HepG2 (cell line): Measurements from ENCODE around the gene NT5DC4. TPM values are rescaled to one million over a fixed set of nuclear protein-coding genes. Genes with fewer than 3 reads are reported as not detected.

Experiments
- ATAC-seq: fragments of 200-7000 bp; cut with Tn5 transposase; 3 replicates; pipeline ENCODE4 v1.9.1; 2020; ENCODE audit warnings: mild to moderate bottlenecking, moderate library complexity
- BruUV-seq: library from RNA; stranded (reverse); fragments of 400-500 nt; replicated peaks from 2 replicates; lab custom pipeline; 2021; lab: Mats Ljungman, UMichigan
- CTCF ChIA-PET: fragments of 300-600 bp; formaldehyde crosslinking; extraction: SDS; loops from one replicate; lab custom pipeline; 2021; ENCODE audit warnings: low total read pairs, inconsistent platforms, low intra/inter-chr PET ratio; lab: Yijun Ruan, JAX
- POLR2A ChIA-PET: fragments of 350-600 bp; sonication (Branson Sonifier 250); formaldehyde crosslinking; loops from one replicate; lab custom pipeline; 2020; ENCODE audit warnings: antibody characterized with exemption, inconsistent platforms; lab: Yijun Ruan, JAX
- DNase-seq: peaks from one replicate; pipeline ENCODE4 v3.0.0-alpha.2; 2015; ENCODE audit warnings: low spot score
- FAIRE-seq: peaks from 3 replicates; lab custom pipeline; 2011; peaks lifted over from hg19 to GRCh38; lab: Jason Lieb, UNC
- H2AFZ ChIP-seq: one replicate; pipeline ENCODE4 v1.6.1; 2011; ENCODE audit warnings: low read length, inconsistent platforms
- H3K27ac ChIP-seq: fragments of 300-600 bp; 3 replicates; pipeline ENCODE4 v1.8.0; 2011; ENCODE audit warnings: mixed run types, mild to moderate bottlenecking, mixed read lengths, low read length, inconsistent platforms; ENCODE audit not compliant: insufficient read depth; ENCODE audit errors: extremely low read length
- H3K27me3 ChIP-seq, 2 experiments: fragments of 200-600 bp in 1 of 2; 2 replicates in 1 of 2; 3 replicates in 1 of 2; pipeline versions ENCODE4 v1.6.0 to v1.8.0; 2011; ENCODE audit warnings: low read length in 2 of 2, mild to moderate bottlenecking in 2 of 2, moderate library complexity in 2 of 2, inconsistent platforms in 1 of 2; ENCODE audit not compliant: insufficient read depth in 2 of 2, control insufficient read depth in 1 of 2
- H3K36me3 ChIP-seq, 2 experiments: fragments of 200-600 bp in 1 of 2; replicated peaks in 1 of 2; 2 replicates in 1 of 2; 3 replicates in 1 of 2; pipeline versions ENCODE4 v1.5.1 to v1.8.0; 2011; ENCODE audit warnings: low read length in 2 of 2, inconsistent platforms in 1 of 2; ENCODE audit not compliant: insufficient read depth in 2 of 2, control insufficient read depth in 1 of 2
- H3K4me1 ChIP-seq: 2 replicates; pipeline ENCODE4 v1.5.1; 2012; ENCODE audit warnings: low read length, inconsistent platforms; ENCODE audit not compliant: insufficient read depth
- H3K4me2 ChIP-seq: 2 replicates; pipeline ENCODE4 v1.6.0; 2011; ENCODE audit warnings: low read depth, low read length, inconsistent platforms
- H3K4me3 ChIP-seq, 3 experiments: fragments of 200-600 bp in 1 of 3; sonication (generic), shearing (Covaris generic) in 1 of 3; replicated peaks in 1 of 3; 2 replicates each; pipeline ENCODE4 v1.5.1; 2011 to 2016; ENCODE audit warnings: low read length in 3 of 3, inconsistent platforms in 2 of 3, low read depth in 2 of 3, mild to moderate bottlenecking in 2 of 3, control low read depth in 1 of 3, mixed read lengths in 1 of 3; ENCODE audit not compliant: insufficient read depth in 1 of 3
- H3K79me2 ChIP-seq: one replicate; pipeline ENCODE4 v1.6.1; 2011; ENCODE audit warnings: low read length, inconsistent platforms; ENCODE audit not compliant: insufficient read depth
- H3K9ac ChIP-seq: 2 replicates; pipeline ENCODE4 v1.6.0; 2011; ENCODE audit warnings: mild to moderate bottlenecking, low read depth, low read length, inconsistent platforms; ENCODE audit not compliant: insufficient read depth
- H3K9me3 ChIP-seq: 2 replicates; pipeline ENCODE4 v1.5.1; 2012; ENCODE audit warnings: mild to moderate bottlenecking, low read length
- H4K20me1 ChIP-seq: 2 replicates; pipeline ENCODE4 v1.6.0; 2011; ENCODE audit warnings: inconsistent platforms, mild to moderate bottlenecking, low read length, moderate library complexity; ENCODE audit not compliant: insufficient read depth
- AGO1 ChIP-seq: fragments of 200-400 bp; formaldehyde crosslinking; IDR thresholded peaks from 2 replicates; pipeline ENCODE4 v1.6.1; 2017; ENCODE audit warnings: mild to moderate bottlenecking, low read depth, low read length, moderate library complexity; ENCODE audit not compliant: poor library complexity, severe bottlenecking
- ATRX ChIP-seq: sonication (generic); formaldehyde crosslinking; IDR thresholded peaks from 2 replicates; pipeline ENCODE4 v1.4.0; 2020; ENCODE audit warnings: missing genetic modification reagents, borderline replicate concordance
- DNMT1 ChIP-seq: sonication (generic); formaldehyde crosslinking; IDR thresholded peaks from 2 replicates; pipeline ENCODE4 v1.5.1; 2020; ENCODE audit warnings: mild to moderate bottlenecking, missing genetic modification reagents
- FOXK1 ChIP-seq: sonication (generic); formaldehyde crosslinking; IDR thresholded peaks from 2 replicates; pipeline ENCODE4 v1.4.0; 2020; ENCODE audit warnings: low read depth, missing genetic modification reagents, borderline replicate concordance
- HOXA5 ChIP-seq: sonication (generic); formaldehyde crosslinking; IDR thresholded peaks from 2 replicates; pipeline ENCODE4 v1.4.0; 2020; ENCODE audit warnings: missing genetic modification reagents
- POLR2A ChIP-seq, 2 experiments: IDR thresholded peaks; 2 replicates each; pipeline ENCODE4 v1.6.1; 2011; ENCODE audit warnings: low read depth in 2 of 2, low read length in 2 of 2, mild to moderate bottlenecking in 1 of 2, moderate library complexity in 1 of 2; ENCODE audit not compliant: insufficient read depth in 1 of 2
- SATB2 ChIP-seq: sonication (generic); formaldehyde crosslinking; IDR thresholded peaks from 2 replicates; pipeline ENCODE4 v1.5.0; 2020; ENCODE audit warnings: missing genetic modification reagents
- SNAPC5 ChIP-seq: sonication (generic); formaldehyde crosslinking; IDR thresholded peaks from 2 replicates; pipeline ENCODE4 v1.8.1; 2023; ENCODE audit warnings: mild to moderate bottlenecking, missing genetic modification reagents, borderline replicate concordance
- TBX2 ChIP-seq: sonication (generic); formaldehyde crosslinking; IDR thresholded peaks from 2 replicates; pipeline ENCODE4 v1.5.0; 2020; ENCODE audit warnings: missing genetic modification reagents, mild to moderate bottlenecking, borderline replicate concordance
- ZNF30 ChIP-seq: sonication (generic); formaldehyde crosslinking; IDR thresholded peaks from 2 replicates; pipeline ENCODE4 v1.5.0; 2020; ENCODE audit warnings: mild to moderate bottlenecking, missing genetic modification reagents
- ZNF354B ChIP-seq: sonication (generic); formaldehyde crosslinking; IDR thresholded peaks from 2 replicates; pipeline ENCODE4 v1.8.0; 2022; ENCODE audit warnings: mild to moderate bottlenecking, missing genetic modification reagents
- ZNF713 ChIP-seq: sonication (generic); formaldehyde crosslinking; IDR thresholded peaks from 2 replicates; pipeline ENCODE4 v1.4.0; 2020; ENCODE audit warnings: mild to moderate bottlenecking, missing genetic modification reagents
- WGBS: methylation state at CpG from one replicate; pipeline ENCODE4 v1.1.6; 2017; ENCODE audit warnings: low lambda C conversion rate; 5-methylcytosine and 5-hydroxymethylcytosine counted together
- in situ Hi-C: cut with HindIII; loops from 2 replicates; pipeline ENCODE4 v1.10.0; 2017; ENCODE audit warnings: low pct_unique_long_range_greater_than_20kb; ENCODE audit not compliant: extremely low pct_ligation_motif_present
- intact Hi-C: fragments of 100-400 bp; cut with micrococcal nuclease; formaldehyde crosslinking; loops from one replicate; pipeline ENCODE4 v1.10.0; 2022; ENCODE audit not compliant: unreplicated experiment
- polyA plus RNA-seq, 8 experiments: library from polyadenylated mRNA; depleted of rRNA in 3 of 8; stranded (reverse) in 7 of 8; unstranded in 1 of 8; fragments of >200 nt; fragmentation: Illumina TruSeq in 4 of 8; extraction: Trizol in 4 of 8; gene quantifications; 2 replicates each; pipeline versions ENCODE4 v1.2.1 to v1.2.3, GENCODE V29; 2011 to 2016; ENCODE audit warnings: low read depth in 4 of 8, missing spikeins in 1 of 8, mixed read lengths in 1 of 8; ENCODE audit not compliant: insufficient read depth in 1 of 8
- total RNA-seq, 5 experiments: library from RNA; depleted of rRNA; stranded (reverse); fragments of >200 nt; fragmentation: Illumina TruSeq; extraction: Trizol; gene quantifications; 2 replicates each; pipeline ENCODE4 v1.2.3, GENCODE V29; 2016; ENCODE audit warnings: low read depth in 1 of 5
- TF ChIP-seq, protein P1 (sequence below): sonication (generic); formaldehyde crosslinking; IDR thresholded peaks from 2 replicates; pipeline ENCODE4 v1.5.1; 2020; ENCODE audit warnings: mild to moderate bottlenecking, missing genetic modification reagents
- TF ChIP-seq, protein P2 (sequence below): sonication (generic); formaldehyde crosslinking; IDR thresholded peaks from 2 replicates; pipeline ENCODE4 v1.8.1; 2023; ENCODE audit warnings: missing genetic modification reagents, mild to moderate bottlenecking, borderline replicate concordance

The NT5DC4 gene
- total and polyA plus RNA-seq, 2 of the 13 experiments (the other 11 are each of a cell fraction or from before 2014, with no cell fraction given): 0.04 to 4.2 TPM

DNA sequence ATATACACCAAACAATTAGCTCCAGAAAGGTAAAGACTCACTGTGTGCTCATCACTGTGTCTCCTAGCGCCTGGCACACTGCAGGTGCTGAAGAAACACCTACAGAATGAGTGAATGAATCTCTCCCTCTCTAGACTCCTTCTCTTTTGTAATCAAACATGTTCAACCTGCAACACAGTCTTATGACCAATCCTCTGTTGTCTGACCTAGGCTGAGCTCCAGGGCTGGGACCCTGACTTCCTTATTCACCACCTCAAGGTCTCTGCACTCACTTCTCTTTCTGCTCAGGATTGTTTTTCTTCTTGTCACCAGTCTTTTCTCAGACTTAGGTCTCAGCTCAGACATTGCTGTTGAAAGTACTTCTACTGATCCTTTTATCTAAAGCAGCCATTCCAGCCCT lies 33.7 kb downstream of the NT5DC4 start:
- FAIRE-seq (no peak), DNase-seq (no peak), ATAC-seq (no peak)
- Histone ChIP-seq H3K9me3 (no peaks in the 10 kb centered on the region), H2AFZ (no peak overlapping the region), H3K4me2 (no peak overlapping the region), H3K79me2 (peaks cover 2% of the 10 kb centered on the region), H3K36me3 (peaks cover 9 to 72% of the 10 kb centered on the region in 2 experiments), H3K9ac (no peak overlapping the region), H4K20me1 (no peaks in the 10 kb centered on the region), H3K4me3 (no peak overlapping the region), H3K4me1 (peaks cover 32% of the 10 kb centered on the region), H3K27ac (no peak overlapping the region), H3K27me3 (no peaks in the 10 kb centered on the region)
- no peak for TF ChIP-seq SNAPC5
- no peak for TF ChIP-seq ATRX (CRISPR knock-in tag)
- no peak for TF ChIP-seq SATB2 (CRISPR knock-in tag)
- TF ChIP-seq POLR2A (IDR thresholded peaks at IDR 0.05; ENCODE audit: insufficient read depth in 1 of 2, low read depth in 2 of 2, low read length in 2 of 2): no peak
- no peak for TF ChIP-seq DNMT1
- no peak for TF ChIP-seq FOXK1 (CRISPR knock-in tag)
- no peak for TF ChIP-seq HOXA5
- TF ChIP-seq AGO1: no peak
- TF ChIP-seq ZNF354B: no peak
- TF ChIP-seq, protein P1, sequence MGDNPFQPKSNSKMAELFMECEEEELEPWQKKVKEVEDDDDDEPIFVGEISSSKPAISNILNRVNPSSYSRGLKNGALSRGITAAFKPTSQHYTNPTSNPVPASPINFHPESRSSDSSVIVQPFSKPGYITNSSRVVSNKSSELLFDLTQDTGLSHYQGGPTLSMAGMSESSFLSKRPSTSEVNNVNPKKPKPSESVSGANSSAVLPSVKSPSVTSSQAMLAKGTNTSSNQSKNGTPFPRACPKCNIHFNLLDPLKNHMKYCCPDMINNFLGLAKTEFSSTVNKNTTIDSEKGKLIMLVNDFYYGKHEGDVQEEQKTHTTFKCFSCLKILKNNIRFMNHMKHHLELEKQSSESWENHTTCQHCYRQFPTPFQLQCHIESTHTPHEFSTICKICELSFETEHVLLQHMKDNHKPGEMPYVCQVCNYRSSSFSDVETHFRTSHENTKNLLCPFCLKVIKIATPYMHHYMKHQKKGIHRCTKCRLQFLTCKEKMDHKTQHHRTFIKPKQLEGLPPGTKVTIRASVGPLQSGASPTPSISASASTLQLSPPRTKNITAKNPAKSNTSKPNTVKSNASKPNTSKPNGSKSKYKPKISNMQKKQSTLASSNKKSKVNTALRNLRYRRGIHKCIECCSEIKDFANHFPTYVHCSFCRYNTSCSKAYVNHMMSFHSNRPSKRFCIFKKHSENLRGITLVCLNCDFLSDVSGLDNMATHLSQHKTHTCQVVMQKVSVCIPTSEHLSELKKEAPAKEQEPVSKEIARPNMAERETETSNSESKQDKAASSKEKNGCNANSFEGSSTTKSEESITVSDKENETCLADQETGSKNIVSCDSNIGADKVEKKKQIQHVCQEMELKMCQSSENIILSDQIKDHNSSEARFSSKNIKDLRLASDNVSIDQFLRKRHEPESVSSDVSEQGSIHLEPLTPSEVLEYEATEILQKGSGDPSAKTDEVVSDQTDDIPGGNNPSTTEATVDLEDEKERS (CRISPR knock-in tag): no peak
- TF ChIP-seq TBX2 (CRISPR knock-in tag): no peak
- no peak for TF ChIP-seq ZNF713 (CRISPR knock-in tag)
- TF ChIP-seq, protein P2, sequence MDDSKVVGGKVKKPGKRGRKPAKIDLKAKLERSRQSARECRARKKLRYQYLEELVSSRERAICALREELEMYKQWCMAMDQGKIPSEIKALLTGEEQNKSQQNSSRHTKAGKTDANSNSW (CRISPR knock-in tag): no peak
- TF ChIP-seq ZNF30: no peak
- BruUV-seq: no TSS peak
- in situ Hi-C loops: loop anchor here (5.0 kb wide), 2 partner anchors 123 to 188 kb away; no protein-coding TSS in a partner anchor
- ChIA-PET CTCF (no interaction called here), POLR2A (no interaction called here)
- intact Hi-C loops: no loop called here
- 100% methylated on average over 1 of the region's 1 CpG for WGBS
